Effector CD4-positive, alpha-beta T cell (primary cell): ENCODE results near the gene OR51V1.
"Not testable (repeated sequence)": the region's sequence is repeated elsewhere in the genome, so short reads cannot be mapped to it uniquely, and the experiment has no call there.

ENCODE experiments used
- DNase-seq: peaks from one replicate; pipeline ENCODE4 v3.0.0-alpha.2; 2020

Gene OR51V1

GRCh38 chr11:5230266-5230665, 29.8 kb upstream of the OR51V1 start:
- no peak for DNase-seq

GRCh38 chr11:5229796-5230195, 29.3 kb upstream of the OR51V1 start:
- DNase-seq: no peak

GRCh38 chr11:5229356-5229755, 28.9 kb upstream of the OR51V1 start:
- no peak for DNase-seq

- no peak for DNase-seq
These were observed 27.6 kb upstream of the OR51V1 start for GRCh38 chr11:5228124-5228523.

GRCh38 chr11:5227681-5228080, 27.2 kb upstream of the OR51V1 start:
- no peak for DNase-seq

- no peak for DNase-seq
These were observed 26.3 kb upstream of the OR51V1 start, which contains the start of gene HBB for GRCh38 chr11:5226732-5227310. Gene HBB, minus strand, starts transcription at chr11:5227071. Its CDS starts 50 bp downstream, at chr11:5227021.

- no peak for DNase-seq
These were observed 25.0 kb upstream of the OR51V1 start for GRCh38 chr11:5225480-5225871.

GRCh38 chr11:5224538-5225479, 24.3 kb upstream of the OR51V1 start:
- DNase-seq: no peak

- no peak for DNase-seq
These were observed 23.2 kb upstream of the OR51V1 start for GRCh38 chr11:5223686-5224085.

GRCh38 chr11:5223146-5223545, 22.7 kb upstream of the OR51V1 start:
- DNase-seq: no peak

GRCh38 chr11:5210376-5210885, 9.9 kb upstream of the OR51V1 start:
- no peak for DNase-seq

- no peak for DNase-seq
These were observed 4.3 kb upstream of the OR51V1 start for GRCh38 chr11:5204787-5205186.

- no peak for DNase-seq
These were observed 2.9 kb upstream of the OR51V1 start for GRCh38 chr11:5203366-5203765.

GRCh38 chr11:5198285-5198684, 2.2 kb downstream of the OR51V1 start:
- no peak for DNase-seq

- no peak for DNase-seq
These were observed 2.9 kb downstream of the OR51V1 start for GRCh38 chr11:5197536-5197935.

- no peak for DNase-seq
These were observed 3.8 kb downstream of the OR51V1 start for GRCh38 chr11:5196731-5197130.

GRCh38 chr11:5196067-5196466, 4.4 kb downstream of the OR51V1 start:
- no peak for DNase-seq

GRCh38 chr11:5192738-5193137, 7.7 kb downstream of the OR51V1 start:
- no peak for DNase-seq

- DNase-seq: no peak
These were observed 12.3 kb downstream of the OR51V1 start for GRCh38 chr11:5188201-5188600.

- no peak for DNase-seq
These were observed 22.2 kb downstream of the OR51V1 start for GRCh38 chr11:5178046-5178837.

GRCh38 chr11:5174934-5175333, 25.5 kb downstream of the OR51V1 start:
- DNase-seq: no peak

- no peak for DNase-seq
These were observed 28.6 kb downstream of the OR51V1 start for GRCh38 chr11:5171856-5172255.

GRCh38 chr11:5165898-5166297, 34.6 kb downstream of the OR51V1 start:
- not testable (repeated sequence) for DNase-seq
